Femur (tissue), 1 donor: ENCODE measurements around the gene MS4A8.
"Not testable (repeated sequence)": the region's sequence is repeated elsewhere in the genome, so short reads cannot be mapped to it uniquely, and the experiment has no call there.

Source experiments
- DNase-seq: peaks from one replicate; pipeline ENCODE4 v3.0.0-alpha.2; 2017

Gene MS4A8

GRCh38 chr11:60731586-60731985, 32.2 kb downstream of the MS4A8 start:
- DNase-seq = no peak

GRCh38 chr11:60734279-60734678, 34.9 kb downstream of the MS4A8 start:
- no peak for DNase-seq

DNA sequence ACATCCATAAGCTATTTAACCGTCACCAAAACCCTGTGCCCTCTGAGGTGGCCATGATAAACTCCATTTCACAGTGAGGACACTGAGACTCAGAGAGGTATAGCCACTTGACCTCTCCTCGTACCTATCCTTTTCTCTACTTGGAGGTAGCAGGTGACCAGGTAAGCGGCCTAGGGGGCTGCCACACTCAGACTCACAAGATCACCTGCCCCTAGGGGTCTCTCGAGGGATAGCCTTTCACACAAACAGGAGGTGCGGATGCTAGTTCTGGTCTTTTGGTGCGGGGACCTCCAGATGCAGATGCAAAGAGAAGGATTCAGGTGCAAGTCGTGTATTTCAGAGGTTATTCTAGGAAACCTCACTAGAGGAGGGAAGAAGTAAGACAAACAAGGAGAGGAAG, 39.7 kb downstream of the MS4A8 start:
- DNase-seq = no peak

- DNase-seq = no peak
These were observed 41.2 kb downstream of the MS4A8 start for GRCh38 chr11:60740573-60740972.

- DNase-seq = no peak
These were observed 42.0 kb downstream of the MS4A8 start for GRCh38 chr11:60741421-60741820.

DNA sequence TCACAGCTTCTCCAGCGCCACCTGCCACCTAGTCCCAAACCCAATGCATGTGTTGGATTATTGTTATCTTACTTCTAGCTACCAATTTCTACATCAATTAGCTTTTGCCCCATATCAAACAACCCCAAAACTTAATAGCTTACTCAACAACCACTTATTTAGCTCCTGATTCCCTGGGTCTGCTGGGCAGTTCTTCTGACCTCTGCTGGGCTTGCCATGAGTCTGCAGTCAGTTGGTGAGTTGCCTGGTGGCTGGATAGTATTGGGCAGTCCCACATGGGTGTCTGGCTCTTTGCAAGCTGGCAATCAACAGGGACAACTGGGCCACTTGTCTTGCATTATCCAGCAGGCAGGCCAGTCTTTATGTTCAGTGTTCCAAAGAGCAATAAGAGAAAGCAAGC, 43.6 kb downstream of the MS4A8 start:
- no peak for DNase-seq

DNA sequence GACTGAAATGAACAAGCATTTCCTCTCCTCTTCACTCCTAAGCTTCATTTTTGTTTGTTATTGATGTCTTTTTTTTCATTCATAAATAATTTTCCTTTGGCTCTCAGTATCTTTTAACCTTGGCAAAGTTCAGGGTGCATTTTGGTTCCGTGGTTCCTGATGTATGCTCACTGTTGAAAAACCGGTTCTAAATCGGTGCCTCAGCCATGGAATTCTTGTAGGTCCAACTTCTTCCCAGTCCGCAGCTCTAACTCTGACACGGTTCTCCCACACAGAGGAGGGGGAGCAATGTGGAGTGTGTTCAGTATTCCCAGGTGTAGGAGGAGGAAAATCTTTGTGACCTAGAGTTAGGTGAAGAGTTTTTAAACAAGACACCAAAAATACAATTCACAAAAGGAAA, 44.7 kb downstream of the MS4A8 start:
- DNase-seq = no peak

GRCh38 chr11:60747359-60747873, 48.0 kb downstream of the MS4A8 start:
- no peak for DNase-seq

GRCh38 chr11:60748225-60748624, 48.8 kb downstream of the MS4A8 start:
- no peak for DNase-seq

DNA sequence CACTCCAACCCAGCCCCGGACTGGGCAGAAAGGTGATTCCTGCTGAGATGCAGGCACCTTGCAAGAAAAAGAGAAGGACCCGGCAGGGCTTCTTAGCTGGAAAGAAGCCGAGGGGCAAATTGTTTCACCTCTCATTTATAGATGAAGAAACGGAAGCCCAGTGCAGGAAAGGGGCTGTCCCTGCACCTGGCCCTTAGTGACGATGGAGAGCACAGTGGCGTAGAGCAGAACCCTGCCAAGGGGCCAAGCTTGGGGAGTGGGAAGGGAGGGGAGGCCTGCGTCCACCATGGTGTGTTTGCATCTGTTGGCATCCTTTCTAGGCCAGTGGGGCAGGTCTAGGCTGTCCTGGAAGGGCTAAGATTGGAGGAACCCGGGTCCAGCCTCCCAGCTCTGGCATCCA, 49.4 kb downstream of the MS4A8 start:
- DNase-seq = no peak

DNA sequence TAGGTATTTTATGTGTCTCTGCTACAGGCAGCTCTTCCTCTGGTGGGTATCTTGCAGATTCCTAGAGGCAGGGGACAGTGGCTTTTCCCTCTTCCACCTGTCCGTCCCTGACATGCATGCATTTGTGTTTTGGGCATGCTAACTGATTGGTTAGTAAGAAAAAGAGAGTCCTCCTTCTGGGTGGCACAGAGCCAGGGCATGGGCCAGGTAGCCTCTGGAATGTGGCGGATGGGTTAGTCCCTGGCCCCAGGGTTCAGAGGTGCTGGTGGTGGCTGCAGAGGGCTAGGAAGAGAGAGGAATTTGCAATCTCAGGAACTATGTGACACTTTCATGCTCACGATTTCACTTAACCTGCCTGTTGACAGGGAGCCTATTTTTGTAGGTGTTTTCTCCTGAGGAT, 51.5 kb downstream of the MS4A8 start:
- no peak for DNase-seq

- DNase-seq = no peak
These were observed 53.9 kb downstream of the MS4A8 start for GRCh38 chr11:60753309-60753708.

DNA sequence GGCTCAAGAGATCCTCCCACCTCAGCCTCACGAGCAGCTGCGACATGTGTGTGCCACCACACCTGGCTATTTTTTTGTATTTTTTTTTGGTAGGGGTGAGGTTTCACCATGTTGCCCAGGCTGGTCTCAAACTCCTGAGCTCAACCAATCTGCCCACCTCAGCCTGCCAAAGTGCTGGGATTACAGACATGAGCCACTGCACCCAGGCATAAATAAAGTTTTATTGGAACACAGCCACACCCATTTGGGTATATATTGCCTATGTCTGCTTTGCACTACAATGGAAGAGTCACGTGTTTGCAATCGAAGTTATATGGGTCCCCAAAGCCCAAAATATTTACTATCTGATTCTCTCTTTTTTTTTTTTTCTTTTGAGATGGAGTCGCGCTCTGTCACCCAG, 55.5 kb downstream of the MS4A8 start:
- DNase-seq = no peak

- DNase-seq = no peak
These were observed 57.1 kb downstream of the MS4A8 start, which contains the start of gene MS4A15 for GRCh38 chr11:60756307-60757032. TSS of gene MS4A15 (plus strand) at chr11:60756867. CDS start at chr11:60763734, 6,867 bp downstream.

DNA sequence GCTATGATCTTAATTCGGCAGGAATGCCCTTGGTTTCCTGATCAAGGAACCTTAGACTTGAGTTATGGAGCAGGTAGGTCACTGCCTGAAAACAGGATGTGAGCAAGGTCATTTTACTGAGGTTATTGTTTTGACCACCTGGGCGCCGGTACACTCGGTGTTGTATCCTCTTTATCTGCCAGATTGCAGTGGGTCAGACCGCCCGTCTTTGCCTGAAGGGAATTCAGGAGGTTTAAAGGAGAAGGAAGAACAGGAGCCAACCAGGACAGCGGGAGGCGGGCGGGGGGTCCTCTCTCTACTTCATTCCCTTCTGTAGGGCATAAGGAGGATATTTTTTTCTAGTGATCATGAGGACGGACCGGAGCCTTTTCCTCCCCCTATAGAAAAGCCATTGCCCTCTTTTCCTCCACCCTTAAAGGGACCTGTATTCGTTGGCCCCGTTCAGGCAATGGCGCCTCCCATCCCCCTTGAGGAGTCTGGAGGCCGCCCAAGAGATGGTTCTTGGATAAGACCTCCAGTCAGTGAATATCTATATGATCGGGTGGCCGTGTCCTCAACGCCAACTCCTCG, 57.9 kb downstream of the MS4A8 start:
- no peak for DNase-seq

GRCh38 chr11:60758671-60759070, 59.3 kb downstream of the MS4A8 start:
- not testable (repeated sequence) for DNase-seq

DNA sequence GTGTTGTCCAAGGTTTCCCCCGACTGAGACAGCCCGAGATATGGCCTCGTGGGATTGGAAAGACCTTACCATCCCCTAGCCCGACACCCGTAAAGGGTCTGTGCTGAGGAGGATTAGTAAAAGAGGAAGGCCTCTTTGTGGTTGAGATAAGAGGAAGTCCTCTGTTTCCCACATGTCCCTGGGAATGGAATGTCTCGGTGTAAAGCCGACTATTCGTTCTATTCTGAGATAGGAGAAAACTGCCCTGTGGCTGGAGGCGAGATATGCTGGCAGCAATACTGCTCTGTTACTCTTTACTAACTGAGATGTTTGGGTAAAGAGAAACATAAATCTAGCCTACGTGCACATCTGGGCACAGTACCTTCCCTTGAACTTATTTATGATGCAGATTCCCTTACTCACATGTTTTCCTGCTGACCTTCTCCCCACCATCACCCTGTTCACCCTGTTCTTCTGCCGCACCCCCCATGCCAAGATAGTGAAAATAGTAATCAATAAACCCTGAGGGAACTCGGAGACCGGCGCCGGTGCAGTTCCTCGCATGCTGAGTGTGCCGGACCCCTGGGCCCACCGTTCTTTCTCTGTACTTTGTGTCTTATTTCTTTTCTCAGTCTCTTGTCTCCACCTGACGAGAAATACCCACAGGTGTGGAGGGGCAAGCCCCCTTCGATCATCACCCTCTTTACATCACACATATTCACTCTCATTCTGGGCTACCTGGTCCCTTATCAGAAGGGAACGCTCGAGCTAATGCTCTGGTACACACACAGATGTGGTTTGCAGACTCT, 60.2 kb downstream of the MS4A8 start:
- not testable (repeated sequence) for DNase-seq

GRCh38 chr11:60761436-60762190, 62.2 kb downstream of the MS4A8 start:
- no peak for DNase-seq

- peak; percentile 58 for DNase-seq
These were observed 63.7 kb downstream of the MS4A8 start for GRCh38 chr11:60762851-60763691.

DNA sequence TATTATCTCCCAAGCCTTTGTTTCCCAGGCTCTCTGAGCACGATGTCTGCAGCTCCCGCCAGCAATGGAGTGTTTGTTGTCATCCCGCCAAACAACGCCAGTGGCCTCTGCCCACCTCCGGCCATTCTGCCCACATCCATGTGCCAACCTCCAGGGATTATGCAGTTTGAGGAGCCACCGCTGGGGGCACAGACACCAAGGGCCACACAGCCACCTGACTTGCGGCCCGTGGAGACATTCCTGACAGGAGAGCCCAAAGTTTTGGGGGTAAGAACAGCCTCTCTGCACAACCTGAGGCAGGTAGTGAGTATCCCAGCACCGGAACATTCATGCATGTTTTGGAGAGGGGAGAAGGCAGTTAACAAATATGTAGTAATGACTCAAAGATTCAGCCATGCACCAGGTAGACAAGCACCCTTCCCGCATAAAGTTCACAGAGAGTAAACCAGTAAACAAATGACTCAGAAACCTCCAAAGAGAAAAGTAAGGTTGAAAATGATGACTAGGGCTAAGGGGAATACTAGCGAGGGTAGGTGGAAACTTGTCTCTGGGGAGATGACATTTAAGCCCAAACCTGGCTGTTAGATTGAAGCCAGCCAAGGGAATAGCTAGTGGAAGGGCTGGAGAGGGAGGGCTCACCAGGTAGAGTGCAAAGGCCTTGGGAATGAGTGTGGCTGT, 64.4 kb downstream of the MS4A8 start:
- no peak for DNase-seq

DNA sequence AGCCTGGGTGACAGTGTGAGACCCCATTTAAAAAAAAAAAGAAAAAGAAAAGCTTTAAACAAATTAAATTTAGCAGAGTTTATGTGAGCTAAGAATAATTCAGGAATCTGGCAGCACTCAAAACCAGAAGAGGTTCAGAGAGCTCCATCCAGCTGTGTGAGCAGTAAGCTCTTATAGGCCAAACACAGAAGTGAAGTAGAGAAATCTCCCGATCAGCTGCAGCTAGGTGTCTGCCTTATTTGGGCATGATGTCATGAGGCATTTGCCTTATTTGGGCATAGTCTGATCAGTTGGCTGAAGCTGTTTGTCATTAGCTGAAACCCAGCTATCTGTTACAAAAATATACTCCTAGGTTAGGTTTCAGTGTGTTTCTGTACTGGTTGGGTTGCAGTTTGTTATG, 65.5 kb downstream of the MS4A8 start:
- DNase-seq = no peak
